ENCODE data around the gene TTPAL.

- TF ChIP-seq CTCF (IDR thresholded peaks at IDR 0.05) (no peak), POLR2A (IDR thresholded peaks at IDR 0.05) (no peak)
These were observed 20.5 kb upstream of the TTPAL start for GRCh38 chr20:44455126-44455525.
